Measurements from ENCODE around the gene SIAH3.
"Not testable (repeated sequence)": the region's sequence is repeated elsewhere in the genome, so short reads cannot be mapped to it uniquely, and the experiment has no call there.

Gene SIAH3

DNA sequence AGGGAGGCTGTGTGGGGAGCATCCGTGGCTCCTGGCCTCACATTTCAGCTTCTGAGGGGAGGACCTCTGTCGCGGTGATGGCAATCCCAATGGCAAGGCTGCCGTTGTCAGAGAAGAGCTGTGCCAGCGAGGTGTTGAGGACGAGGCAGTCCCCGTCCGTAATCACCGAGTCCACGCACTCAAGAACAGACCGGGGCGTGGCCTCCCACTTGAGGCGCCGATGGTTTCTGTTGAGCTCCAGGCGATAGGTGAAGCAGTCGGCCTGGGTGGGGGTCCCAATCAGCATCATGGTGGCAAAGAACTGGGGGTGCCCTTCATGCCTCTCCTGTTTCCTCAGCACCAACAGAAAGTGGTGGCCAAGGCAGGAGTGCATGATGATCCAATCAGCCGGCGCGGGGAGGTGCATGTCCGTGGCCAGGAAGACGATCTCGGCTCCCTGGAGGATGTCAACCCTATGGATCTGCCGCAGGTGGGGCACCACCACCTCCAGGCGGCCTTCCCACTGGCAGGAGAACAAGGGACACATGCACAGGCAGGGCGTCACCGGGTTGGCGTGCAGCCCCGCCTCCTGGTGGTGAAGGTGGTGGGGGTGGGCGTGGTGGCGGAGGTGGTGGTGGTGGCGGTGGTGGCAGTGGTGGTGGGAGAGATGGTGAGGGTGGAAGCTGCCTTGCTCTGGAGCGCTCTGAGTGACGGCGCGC is 68.1 kb downstream of the SIAH3 start:
- no peak for DNase-seq (ENCODE audit: low read depth in 1 of 2, low spot score in 1 of 2)

- DNase-seq (ENCODE audit: low read depth in 1 of 2, low spot score in 1 of 2) = no peak
Measured at GRCh38 chr13:45782327-45783045, 69.1 kb downstream of the SIAH3 start.

DNA sequence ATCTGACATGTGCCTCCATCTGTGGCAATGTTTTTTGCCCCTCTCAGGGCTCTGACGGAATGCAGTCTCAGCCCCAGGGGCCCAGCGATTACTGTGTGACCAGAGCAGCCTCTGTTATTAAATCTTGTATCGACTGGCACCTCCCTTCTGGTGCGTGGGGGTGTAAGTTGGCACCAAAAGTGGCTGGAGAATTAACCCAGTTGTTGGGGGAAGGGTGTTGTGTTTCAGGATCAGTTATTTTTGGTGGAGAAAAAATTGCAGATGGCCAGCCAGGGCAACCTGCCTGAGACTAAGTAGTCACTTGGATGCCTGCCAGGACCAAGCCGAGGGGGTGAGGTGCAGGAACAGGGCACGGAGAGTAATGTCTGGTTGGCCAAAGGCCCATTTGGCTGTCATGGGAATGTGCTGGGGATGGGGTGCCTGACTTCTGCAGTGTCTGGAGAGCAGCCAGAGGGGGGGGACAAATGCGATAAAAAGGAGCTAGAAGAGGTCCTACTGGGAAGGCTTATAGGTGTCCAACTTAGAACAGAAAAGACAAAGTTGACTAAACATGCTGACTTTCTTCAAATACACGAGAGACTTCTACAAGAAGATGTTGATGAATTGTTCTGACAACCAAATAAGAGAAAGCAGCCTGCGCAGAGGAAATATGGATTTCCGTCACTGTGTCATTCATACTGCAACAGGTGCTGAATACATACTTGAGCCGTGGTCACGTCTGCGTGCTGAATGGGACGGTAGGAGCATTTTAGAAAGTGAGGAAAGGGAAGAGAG is 69.8 kb downstream of the SIAH3 start:
- no peak for DNase-seq (ENCODE audit: low read depth in 1 of 2, low spot score in 1 of 2)

DNA sequence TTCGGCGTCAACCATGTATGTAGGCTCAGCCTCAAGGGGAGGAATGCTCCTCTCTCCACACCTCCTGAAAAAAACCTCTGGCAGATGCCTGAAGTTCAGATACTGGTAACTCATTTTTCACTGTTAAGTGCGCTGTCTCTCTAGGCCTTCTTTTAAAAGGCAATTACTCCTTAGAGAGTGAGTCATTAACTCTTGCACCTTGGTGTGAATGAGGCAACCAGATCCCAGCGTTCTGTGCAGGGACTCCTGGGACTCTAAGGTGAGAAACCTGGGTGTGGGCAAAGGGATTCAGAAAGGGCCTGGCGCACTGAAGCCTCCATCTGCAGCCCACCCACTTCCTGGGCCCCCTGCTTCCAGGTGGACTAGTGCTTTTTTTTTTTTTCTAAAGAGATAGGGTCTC is 71.7 kb downstream of the SIAH3 start:
- no peak for DNase-seq (ENCODE audit: low read depth in 1 of 2, low spot score in 1 of 2)

- DNase-seq (ENCODE audit: low read depth in 1 of 2, low spot score in 1 of 2) = no peak
Measured at GRCh38 chr13:45778882-45779281, 72.7 kb downstream of the SIAH3 start.

GRCh38 chr13:45776748-45777147 is 74.8 kb downstream of the SIAH3 start:
- no peak for DNase-seq (ENCODE audit: low read depth in 1 of 2, low spot score in 1 of 2)

DNA sequence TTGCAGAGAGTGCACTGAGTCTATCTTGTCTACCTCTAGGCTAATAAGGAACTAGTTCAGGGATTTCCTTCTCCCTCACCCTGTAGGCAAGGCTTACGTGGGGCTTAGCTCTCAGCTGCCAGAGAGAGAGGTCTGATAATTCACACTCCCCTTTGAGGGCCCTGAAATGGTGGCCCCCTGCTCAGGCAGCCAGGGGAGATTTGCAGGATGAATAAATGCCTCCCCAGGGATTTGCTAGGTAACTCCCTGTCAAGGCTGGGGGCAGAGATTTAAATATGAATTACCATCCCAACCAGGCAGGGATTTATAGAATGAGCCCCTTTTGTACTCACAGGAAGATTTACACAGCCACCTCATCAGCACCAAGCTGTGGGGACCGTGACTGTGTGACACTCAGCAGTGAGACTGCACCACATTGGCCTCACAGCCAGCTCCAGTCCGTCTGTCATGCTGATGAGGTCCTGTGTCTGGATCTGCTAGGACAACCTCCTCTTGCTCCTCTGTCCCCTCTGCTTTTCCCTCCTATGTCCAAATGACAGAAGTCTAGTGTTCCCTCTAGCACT is 76.1 kb downstream of the SIAH3 start:
- no peak for DNase-seq (ENCODE audit: low read depth in 1 of 2, low spot score in 1 of 2)

DNA sequence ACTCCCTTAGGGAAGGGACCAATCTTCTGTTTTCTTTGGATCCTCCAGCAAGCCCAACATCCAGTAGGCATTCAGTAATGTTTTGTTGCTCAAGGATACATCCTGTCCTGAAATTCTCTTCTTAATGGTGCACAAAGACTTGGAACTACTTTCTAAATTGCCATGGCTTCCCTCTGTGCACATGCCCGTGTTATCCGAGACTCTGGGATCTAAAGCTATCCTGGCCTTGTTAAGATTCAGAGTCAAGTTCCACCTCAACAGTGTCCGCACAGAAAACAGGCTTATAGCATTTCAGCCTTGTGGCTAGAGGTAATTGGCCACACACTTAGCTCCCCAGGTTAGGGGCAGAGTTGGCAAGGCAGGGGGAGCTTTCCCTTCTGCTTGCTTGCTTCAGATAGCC is 77.6 kb downstream of the SIAH3 start:
- no peak for DNase-seq (ENCODE audit: low read depth in 1 of 2, low spot score in 1 of 2)

- DNase-seq (ENCODE audit: low read depth in 1 of 2, low spot score in 1 of 2) = no peak
Measured at GRCh38 chr13:45773236-45773635, 78.3 kb downstream of the SIAH3 start.

- DNase-seq (ENCODE audit: low read depth in 1 of 2, low spot score in 1 of 2) = no peak
Measured at GRCh38 chr13:45770886-45771285, 80.7 kb downstream of the SIAH3 start.

DNA sequence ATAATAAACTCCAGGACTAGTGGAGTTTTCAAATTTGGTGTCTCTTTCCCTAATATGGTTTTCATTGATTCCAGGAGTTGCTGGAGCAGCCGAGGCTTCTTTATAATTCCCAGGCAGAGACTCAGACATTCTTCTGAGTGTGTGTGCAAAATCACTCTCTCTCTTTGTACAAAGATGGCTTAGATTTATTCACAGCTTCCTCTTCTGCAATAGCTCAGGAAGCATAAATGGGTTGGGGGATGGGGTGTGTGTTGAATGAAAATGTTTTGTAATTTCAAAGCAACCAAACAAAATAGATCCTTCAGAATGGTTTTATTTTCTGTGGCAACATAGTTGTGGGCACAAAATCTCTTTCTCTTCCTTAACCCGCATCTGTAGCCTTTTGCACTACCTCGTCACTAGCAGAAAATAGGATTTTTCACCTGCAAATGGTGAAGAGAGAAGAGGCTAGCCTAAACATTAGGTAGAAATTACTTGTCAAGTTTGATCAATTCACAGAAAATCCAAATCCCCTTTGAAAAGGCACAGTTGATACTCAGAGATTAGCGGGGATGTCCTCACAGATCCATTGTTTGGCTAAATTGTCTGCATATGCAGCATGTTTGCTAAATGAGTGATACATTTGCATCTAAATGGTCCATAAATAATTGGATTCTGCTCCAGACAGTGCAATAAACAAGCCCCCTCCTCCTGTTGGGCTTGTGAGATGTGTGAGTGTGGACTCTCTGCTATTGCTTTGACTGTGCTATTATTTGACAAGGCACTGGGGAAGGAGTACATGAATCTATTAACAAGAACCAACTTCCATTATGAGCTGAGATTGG is 82.7 kb downstream of the SIAH3 start:
- no peak for DNase-seq (ENCODE audit: low read depth in 1 of 2, low spot score in 1 of 2)

DNA sequence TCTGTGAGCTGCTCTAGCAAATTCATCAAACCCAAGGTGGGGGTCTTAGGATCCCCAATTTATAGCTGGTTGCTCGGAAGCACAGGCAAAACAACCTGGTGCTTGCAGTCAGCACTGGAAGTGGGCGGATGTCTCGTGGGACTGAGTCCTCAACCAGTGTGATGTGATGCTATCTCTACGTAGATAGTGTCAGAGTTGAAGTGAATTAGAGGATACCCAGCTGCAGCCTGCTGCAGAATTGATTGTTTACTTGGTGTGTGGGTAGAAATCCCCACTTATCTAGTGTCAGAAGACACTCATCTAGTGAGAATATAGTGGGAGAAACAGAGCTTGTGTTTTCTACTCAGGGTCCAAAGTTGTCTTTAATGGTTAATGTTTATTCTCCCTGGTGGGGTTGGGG is 86.1 kb downstream of the SIAH3 start:
- no peak for DNase-seq (ENCODE audit: low read depth in 1 of 2, low spot score in 1 of 2)

DNA sequence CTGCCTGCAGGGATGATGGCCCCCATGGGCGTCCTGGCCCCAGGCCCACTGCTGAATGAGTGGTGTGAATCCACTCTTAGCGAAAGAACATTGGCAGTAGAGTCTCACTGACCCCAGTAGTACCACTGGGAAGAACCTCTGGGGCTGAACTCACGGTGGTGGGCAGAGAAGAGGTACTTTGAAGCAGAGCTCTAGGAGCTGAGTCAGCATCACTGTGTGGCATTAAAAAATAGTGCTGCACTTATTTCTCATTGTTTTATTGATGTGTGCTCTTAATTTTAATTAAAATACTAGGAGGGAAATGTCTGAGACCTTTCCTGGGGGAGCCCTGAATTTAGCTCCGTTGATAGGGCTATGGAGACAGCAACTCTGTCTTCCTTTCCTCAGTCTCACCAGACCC is 88.1 kb downstream of the SIAH3 start:
- no peak for DNase-seq (ENCODE audit: low read depth in 1 of 2, low spot score in 1 of 2)

DNA sequence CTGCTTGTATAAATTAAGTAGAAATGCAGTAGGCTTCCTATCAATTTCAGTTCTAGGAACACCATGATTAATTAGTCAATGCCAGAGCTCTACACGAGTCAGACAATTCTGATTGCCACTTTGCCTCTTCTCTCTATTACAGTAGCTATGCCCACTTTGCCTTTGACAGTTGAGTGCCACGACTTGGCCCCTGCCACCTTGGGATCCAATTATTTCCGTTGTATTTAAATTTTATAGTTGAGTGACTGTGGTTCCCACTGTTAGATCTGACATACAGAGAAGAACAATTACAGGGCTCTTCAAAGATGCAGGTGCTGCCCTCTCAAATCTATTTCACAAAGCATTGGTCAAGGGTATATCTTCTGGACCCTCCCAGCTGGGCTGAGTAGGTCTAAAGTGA is 94.0 kb downstream of the SIAH3 start:
- DNase-seq (ENCODE audit: low read depth in 1 of 2, low spot score in 1 of 2) = not testable (repeated sequence)

DNA sequence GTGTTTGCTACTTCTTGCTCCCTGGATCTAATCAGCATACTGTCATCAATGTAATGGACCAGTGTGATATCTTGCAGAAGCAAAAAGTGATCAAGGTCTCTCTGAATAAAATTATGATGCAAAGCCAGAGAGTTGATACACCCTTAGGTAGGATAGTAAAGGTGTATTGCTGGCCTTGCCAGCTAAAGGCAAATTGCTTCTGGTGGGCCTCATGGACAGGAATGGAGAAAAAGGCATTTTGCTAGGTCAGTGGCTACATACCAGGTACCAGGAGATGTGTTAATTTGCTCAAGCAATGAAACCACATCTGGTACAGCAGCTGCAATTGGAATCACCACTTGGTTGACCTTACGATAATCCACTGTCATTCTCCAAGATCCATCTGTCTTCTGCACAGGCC is 95.1 kb downstream of the SIAH3 start:
- DNase-seq (ENCODE audit: low read depth in 1 of 2, low spot score in 1 of 2) = not testable (repeated sequence)

GRCh38 chr13:45752510-45752909 is 99.0 kb downstream of the SIAH3 start:
- no peak for DNase-seq (ENCODE audit: low read depth in 1 of 2, low spot score in 1 of 2)

DNA sequence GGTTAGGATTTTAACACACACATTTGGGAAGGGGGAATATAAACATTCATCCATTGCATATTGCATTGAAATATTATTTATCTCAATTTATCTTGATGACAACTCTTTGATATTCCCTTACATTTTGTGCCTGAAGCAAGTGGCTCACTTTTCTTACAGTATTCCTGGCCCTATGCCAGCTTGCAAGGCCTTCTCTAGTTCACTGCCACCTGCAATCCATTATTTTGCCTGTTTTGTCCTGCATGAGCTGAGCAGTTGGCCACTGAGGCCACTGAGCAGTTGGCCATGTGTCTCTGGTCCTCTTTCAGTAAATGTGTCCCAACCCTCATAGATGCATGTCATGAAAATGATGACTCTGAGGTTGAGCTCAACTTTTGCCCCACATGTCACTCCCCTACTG is 99.7 kb downstream of the SIAH3 start:
- DNase-seq (ENCODE audit: low read depth in 1 of 2, low spot score in 1 of 2) = no peak

GRCh38 chr13:45750566-45750965 is 101.0 kb downstream of the SIAH3 start:
- no peak for DNase-seq (ENCODE audit: low read depth in 1 of 2, low spot score in 1 of 2)

GRCh38 chr13:45748941-45749759 is 102.4 kb downstream of the SIAH3 start:
- no peak for DNase-seq (ENCODE audit: low read depth in 1 of 2, low spot score in 1 of 2)

DNA sequence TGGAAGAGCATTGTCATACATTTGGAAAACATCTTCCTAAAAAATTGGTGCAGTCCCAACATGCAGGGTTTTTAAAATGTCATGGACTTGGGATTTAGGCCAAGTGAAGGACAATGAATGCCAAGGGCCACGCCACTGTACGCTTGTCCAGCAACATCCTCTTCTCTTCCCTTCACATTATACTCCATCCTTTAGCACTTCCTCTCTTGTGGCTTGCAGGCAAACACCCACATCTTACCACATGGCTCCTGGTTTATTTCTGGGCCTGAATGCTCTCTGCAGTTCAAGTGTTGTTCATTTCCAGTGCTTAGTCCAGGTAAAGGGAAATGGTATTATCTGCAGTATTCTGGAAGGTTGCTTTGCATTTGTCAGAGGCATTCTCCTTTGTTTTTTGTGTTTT is 104.5 kb downstream of the SIAH3 start:
- no peak for DNase-seq (ENCODE audit: low read depth in 1 of 2, low spot score in 1 of 2)
